ENCODE measurements around the gene PLOD1. TPM values are rescaled to one million over a fixed set of nuclear protein-coding genes. Genes with fewer than 3 reads are reported as not detected.

Gene PLOD1
- total and polyA plus RNA-seq, 2 donors: 12.8 to 13.7 TPM

DNA sequence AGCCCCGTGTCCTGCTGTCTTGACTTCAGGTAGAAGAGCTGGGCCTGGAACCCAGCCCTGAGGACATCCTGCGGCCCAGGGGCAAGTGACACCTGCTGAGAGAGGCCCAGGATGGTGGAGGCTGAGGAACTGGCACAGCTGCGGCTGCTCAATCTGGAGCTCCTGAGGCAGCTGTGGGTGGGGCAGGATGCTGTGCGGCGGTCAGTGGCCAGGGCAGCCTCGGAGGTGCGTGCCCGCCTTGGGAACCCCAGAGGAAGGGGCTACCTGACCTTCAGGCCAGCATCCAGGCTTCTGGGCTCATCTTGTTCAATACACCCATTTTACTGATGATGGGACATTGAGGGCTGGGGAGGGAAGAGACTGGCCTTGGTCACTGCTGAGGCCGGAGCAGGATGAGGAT, 87.1 kb downstream of the PLOD1 start:
- Histone ChIP-seq H3K27ac (ENCODE audit: low read depth in 1 of 2, low read length in 1 of 2) (no peak overlapping the region), H3K27me3 (ENCODE audit: control insufficient read depth in 2 of 2, insufficient read depth in 1 of 2, low read length in 1 of 2) (no peaks in the 10 kb centered on the region), H3K9me3 (ENCODE audit: control insufficient read depth in 2 of 2, insufficient read depth in 1 of 2, low read length in 1 of 2) (no peaks in the 10 kb centered on the region), H3K4me3 (ENCODE audit: low read length in 2 of 2) (no peak overlapping the region), H3K36me3 (ENCODE audit: control insufficient read depth in 2 of 2, insufficient read depth in 2 of 2, low read length in 1 of 2) (peaks cover 14 to 15% of the 10 kb centered on the region in 2 donors), H3K4me1 (ENCODE audit: control insufficient read depth in 2 of 2, insufficient read depth in 2 of 2, low read length in 2 of 2) (peaks cover 2 to 6% of the 10 kb centered on the region in 2 donors)
- no peak for DNase-seq (ENCODE audit: low read depth in 6 of 9, low spot score in 9 of 9)
- 98% methylated on average over 9 of the region's 9 CpGs for WGBS

DNA sequence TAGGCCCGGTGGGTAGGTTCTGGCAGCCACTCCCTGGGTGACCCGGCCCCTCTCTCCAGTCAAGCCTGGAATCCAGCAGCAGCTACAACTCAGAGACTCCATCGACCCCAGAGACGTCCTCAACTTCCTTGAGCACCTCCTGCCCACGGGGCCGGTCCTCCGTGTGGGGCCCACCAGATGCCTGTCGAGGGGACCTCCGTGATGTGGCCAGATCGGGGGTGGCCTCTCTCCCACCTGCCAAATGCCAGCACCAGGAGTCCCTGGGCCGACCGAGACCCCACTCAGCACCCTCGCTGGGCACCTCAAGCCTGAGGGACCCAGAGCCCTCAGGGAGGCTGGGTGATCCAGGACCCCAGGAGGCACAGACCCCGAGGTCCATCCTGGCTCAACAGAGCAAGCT, 87.5 kb downstream of the PLOD1 start:
- H3K9me3 ChIP-seq (ENCODE audit: control insufficient read depth in 2 of 2, insufficient read depth in 1 of 2, low read length in 1 of 2): no peaks in the 10 kb centered on the region
- H3K27ac ChIP-seq (ENCODE audit: low read depth in 1 of 2, low read length in 1 of 2): no peak overlapping the region
- peaks cover 15% of the 10 kb centered on the region in 2 donors for H3K36me3 ChIP-seq (ENCODE audit: control insufficient read depth in 2 of 2, insufficient read depth in 2 of 2, low read length in 1 of 2)
- peaks cover 2 to 6% of the 10 kb centered on the region in 2 donors for H3K4me1 ChIP-seq (ENCODE audit: control insufficient read depth in 2 of 2, insufficient read depth in 2 of 2, low read length in 2 of 2)
- no peaks in the 10 kb centered on the region for H3K27me3 ChIP-seq (ENCODE audit: control insufficient read depth in 2 of 2, insufficient read depth in 1 of 2, low read length in 1 of 2)
- WGBS: 97% methylated on average over 14 of the region's 14 CpGs
- DNase-seq (ENCODE audit: low read depth in 6 of 9, low spot score in 9 of 9): no peak
- no peak overlapping the region for H3K4me3 ChIP-seq (ENCODE audit: low read length in 2 of 2)

Other genes starting within 250 kb of the PLOD1 start
- gene DRAXIN, start 243.0 kb upstream of the PLOD1 start, total RNA-seq: 0.14 TPM
- gene DRAXIN, start 243.0 kb upstream of the PLOD1 start, polyA plus RNA-seq: 0.14 TPM
- gene AGTRAP, start 198.6 kb upstream of the PLOD1 start, total RNA-seq: 20.5 TPM
- gene AGTRAP, start 198.6 kb upstream of the PLOD1 start, polyA plus RNA-seq: 84.2 TPM
- 0.14 TPM for gene C1orf167, start 172.5 kb upstream of the PLOD1 start, total RNA-seq
- gene C1orf167, start 172.5 kb upstream of the PLOD1 start, polyA plus RNA-seq: 1.5 TPM
- 9.4 TPM for gene MTHFR, start 128.8 kb upstream of the PLOD1 start, total RNA-seq
- 11.7 TPM for gene MTHFR, start 128.8 kb upstream of the PLOD1 start, polyA plus RNA-seq
- 2.6 TPM for gene CLCN6, start 128.5 kb upstream of the PLOD1 start, total RNA-seq
- gene CLCN6, start 128.5 kb upstream of the PLOD1 start, polyA plus RNA-seq: 9.2 TPM
- gene NPPA, start 86.9 kb upstream of the PLOD1 start, total RNA-seq: 0.80 TPM
- gene NPPA, start 86.9 kb upstream of the PLOD1 start, polyA plus RNA-seq: 5.9 TPM
- gene NPPB, start 75.8 kb upstream of the PLOD1 start, total RNA-seq: 0.47 TPM
- gene NPPB, start 75.8 kb upstream of the PLOD1 start, polyA plus RNA-seq: 1.7 TPM
- gene KIAA2013, start 8.3 kb upstream of the PLOD1 start, total RNA-seq: 26.6 TPM
- gene KIAA2013, start 8.3 kb upstream of the PLOD1 start, polyA plus RNA-seq: 24.8 TPM
- 25.9 TPM for gene MFN2, start 45.7 kb downstream of the PLOD1 start, total RNA-seq
- gene MFN2, start 45.7 kb downstream of the PLOD1 start, polyA plus RNA-seq: 27.8 TPM
- 25.3 TPM for gene MIIP, start 84.8 kb downstream of the PLOD1 start, total RNA-seq
- gene MIIP, start 84.8 kb downstream of the PLOD1 start, polyA plus RNA-seq: 44.9 TPM
- 0.94 TPM for gene TNFRSF8, start 128.6 kb downstream of the PLOD1 start, total RNA-seq
- gene TNFRSF8, start 128.6 kb downstream of the PLOD1 start, polyA plus RNA-seq: 3.3 TPM
- gene TNFRSF1B, start 232.3 kb downstream of the PLOD1 start, total RNA-seq: 19.1 TPM
- gene TNFRSF1B, start 232.3 kb downstream of the PLOD1 start, polyA plus RNA-seq: 35.4 TPM